GM19395 (cell line): ENCODE results near the gene DYNLRB1.

Experiments
- ATAC-seq: cut with Tn5 transposase; IDR thresholded peaks from one replicate; pipeline ENCODE4 v1.9.1; 2021; ENCODE audit warnings: mild to moderate bottlenecking, moderate library complexity; ENCODE audit not compliant: unreplicated experiment

Gene DYNLRB1

GRCh38 chr20:34532320-34532719 is 16.1 kb downstream of the DYNLRB1 start:
- ATAC-seq: no peak

- ATAC-seq: no peak
These were observed 16.5 kb downstream of the DYNLRB1 start for GRCh38 chr20:34532756-34533155.

DNA sequence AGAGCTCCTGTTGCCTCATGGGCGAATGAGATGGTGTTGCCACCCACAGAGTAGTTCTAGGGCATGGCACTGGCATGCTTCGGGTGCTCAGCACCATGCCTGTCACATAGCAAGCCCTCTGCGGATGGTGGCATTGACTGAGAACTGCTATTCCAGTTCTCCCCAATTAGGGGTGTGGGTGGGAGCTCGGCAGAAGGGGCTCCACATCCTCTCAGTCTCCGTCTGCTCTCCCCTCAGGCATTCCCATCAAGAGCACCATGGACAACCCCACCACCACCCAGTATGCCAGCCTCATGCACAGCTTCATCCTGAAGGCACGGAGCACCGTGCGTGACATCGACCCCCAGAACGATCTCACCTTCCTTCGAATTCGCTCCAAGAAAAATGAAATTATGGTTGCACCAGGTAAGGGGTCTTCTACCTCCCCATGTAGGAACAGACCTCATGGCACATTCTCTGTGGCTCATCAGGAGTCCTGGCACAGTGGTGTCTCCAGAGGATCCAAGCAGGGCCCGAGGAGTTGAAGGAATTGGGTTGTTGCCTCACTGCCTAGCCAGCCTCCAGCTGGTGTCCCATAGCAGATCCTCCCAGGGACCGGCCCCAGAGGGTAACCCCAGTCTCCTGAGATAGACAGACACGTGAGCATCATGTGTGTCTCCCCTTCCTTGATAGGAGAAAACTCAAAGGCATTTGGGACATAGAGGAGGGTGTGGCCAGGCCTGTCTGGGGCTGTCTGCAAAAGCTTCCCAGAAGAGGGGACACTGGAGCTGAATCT is 18.4 kb downstream of the DYNLRB1 start:
- ATAC-seq: no peak

DNA sequence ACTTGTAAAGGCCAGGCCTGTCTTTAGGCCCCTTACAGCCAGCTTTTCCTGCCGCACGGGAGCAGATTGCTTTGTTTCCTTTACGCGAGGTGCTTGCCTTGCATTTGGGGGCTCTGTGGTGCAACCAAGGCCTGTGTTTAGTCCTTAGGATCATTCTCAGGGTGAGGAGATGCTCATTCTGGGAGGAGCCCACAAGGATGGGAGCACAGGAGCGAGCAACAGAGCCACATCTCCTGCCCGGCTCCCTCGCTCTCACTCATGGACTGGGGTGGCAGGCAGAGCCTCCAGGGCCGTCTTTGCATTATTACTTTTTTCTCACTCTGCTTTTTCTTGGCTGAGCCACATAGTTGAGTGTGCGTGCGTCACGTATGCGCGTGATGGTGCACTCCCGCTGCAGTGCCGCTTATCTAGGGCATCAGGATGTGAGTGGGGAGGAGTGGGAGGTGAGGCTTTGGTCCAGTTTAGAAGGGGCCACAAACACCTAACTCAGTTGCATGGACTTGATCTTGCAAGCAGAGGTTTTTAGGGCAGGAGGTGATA is 19.1 kb downstream of the DYNLRB1 start:
- ATAC-seq: no peak

GRCh38 chr20:34535857-34536256 is 19.6 kb downstream of the DYNLRB1 start:
- ATAC-seq: no peak

DNA sequence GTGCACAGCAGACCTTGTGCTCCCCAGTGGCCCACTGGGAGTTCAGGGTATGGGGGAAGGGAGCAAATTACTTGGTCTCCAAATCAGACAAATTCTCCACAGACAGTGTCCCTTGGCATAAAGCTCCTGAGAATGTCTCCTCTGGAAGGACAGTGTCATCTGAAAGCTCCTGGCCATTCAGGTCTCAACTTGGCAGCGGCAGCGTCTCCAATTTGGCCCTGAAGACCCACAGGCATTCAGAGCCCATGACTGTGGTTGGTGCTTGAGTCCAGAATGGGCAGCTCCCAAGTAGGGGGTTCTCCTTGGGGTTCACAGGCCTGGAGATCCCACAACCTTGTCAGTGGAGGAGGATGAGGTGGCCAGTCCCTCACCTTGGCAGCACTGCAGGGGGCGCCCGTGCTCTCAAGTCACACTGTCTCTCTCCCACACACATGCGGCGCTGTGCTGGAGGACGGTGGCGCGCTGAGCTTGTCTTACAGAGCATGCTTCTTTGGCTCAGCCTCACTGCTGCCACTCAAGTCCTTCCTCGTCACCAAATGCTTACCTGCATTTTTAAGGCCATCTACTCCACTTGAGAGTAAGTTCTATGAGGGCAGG is 20.7 kb downstream of the DYNLRB1 start:
- no peak for ATAC-seq

GRCh38 chr20:34537651-34538050 is 21.4 kb downstream of the DYNLRB1 start:
- no peak for ATAC-seq

DNA sequence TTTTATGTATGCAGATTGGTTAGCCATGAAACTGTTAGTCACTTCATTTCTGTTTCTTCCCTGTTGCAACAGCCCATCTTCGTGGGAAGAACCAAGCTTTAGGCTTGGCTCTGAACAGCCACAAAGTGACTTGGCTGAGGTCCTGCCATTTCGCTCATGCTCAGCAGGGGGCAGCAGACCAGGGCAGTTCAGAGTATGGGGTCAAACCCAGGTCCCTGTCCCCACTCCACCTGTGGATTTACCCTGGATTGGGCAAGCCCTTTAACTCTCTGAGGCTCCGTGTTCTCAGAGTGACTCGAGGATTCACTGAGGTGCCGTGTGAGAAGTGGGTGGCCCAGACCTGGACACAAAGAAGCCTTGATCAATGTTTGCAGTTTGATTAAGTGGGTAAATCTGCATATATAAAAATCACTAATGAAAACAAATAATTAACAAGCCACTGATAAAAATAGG is 22.5 kb downstream of the DYNLRB1 start:
- ATAC-seq: no peak

DNA sequence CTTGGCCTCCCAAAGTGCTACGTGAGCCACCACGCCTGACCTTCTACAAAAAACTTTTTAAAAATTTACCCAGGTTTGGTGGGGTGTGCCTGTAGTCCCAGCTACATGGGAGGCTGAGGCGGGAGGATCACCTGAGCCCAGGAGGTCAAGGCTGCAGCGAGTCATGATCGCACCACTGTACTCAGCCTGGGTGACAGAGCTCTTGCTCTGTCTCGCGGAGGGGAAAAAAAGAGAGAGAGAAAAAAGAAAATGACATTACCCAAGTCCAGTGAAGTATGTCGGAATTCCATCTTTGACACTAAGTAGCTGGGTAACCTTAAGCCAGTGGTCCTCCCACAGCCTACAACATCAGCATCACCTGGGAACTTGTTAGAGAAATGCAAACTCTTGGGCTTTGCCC is 23.5 kb downstream of the DYNLRB1 start:
- no peak for ATAC-seq

DNA sequence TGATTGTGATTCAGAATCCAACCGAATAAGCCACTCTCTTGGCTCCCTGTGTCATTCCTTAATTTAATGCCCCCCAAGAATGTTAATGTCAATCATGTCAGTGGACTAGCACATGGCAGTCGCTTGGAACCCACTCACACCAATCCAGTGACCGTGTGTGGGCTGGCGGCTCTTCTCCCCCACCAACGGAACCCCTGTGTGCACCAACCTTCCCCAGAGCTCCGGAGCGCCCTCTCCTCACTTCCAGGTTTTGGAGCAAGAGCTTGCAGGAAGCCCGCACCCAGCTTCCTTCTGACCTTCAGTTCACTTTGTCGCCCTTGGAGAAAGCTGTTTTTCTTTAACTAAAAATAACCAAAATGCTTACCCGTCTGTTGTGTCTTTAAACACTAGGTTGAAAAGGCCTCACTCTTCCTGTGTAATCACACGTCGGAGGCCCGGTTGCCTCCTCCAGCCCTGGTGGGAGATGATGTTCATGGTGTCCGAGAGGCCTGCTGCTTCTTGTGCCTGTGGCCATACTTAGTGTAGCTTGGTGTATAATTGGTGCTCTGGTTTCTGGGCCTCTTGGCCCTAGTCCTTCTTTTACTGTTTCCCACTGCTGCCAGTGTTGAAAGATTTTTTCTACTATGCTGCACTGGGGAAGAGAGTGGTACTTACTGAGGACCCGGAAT is 24.5 kb downstream of the DYNLRB1 start:
- ATAC-seq: no peak

DNA sequence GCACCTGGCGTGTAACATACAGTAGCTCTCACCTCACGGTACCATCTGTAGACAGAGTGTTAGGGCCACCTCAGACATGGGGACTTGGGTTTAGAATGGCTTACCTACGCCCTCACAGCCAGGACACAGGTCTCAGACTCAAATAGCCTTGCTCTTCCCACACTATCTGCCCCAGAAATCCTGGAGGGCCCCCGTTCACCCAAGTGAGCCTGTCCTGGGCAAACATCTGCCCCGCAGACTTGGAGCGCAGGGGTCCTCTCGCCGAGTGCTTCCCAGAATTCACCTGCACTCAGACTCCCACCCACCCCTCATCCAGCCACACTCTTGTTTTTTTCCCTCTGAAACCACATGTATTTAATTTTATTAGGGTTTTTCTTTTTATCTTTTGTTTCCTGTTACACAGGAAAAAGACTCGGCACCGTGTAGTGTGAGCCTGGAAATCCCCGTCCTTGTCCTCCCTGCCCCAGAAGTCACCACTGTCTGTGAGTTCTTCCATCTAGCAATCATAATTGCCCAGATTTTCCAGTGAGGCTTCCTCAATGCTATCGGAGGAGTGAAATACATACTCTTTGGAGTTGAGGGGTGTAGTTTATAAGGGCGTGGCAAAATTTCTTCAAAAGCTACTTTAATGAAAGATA is 25.2 kb downstream of the DYNLRB1 start:
- ATAC-seq: no peak

DNA sequence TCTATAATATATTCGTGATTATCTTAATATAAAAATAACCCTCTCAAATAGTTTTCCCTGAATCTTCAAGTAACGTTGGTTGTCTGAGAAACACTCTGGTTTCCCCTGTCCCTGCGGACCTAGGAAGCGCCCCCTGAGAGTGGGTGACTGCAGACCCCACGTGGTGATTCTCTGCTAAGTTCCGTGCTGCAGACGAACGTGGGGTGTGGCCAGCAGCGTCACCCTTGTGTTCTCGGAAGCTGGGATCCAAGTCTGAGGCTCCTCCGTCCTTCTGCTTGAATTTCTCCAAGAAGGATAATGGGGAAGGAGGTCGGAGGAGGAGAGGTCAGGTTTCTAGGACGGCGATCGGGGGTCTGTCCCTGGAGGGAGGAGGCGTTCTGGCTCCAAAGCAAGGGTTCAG is 25.7 kb downstream of the DYNLRB1 start:
- no peak for ATAC-seq

- ATAC-seq: no peak
These were observed 26.2 kb downstream of the DYNLRB1 start for GRCh38 chr20:34542439-34542838.

- ATAC-seq: no peak
These were observed 27.3 kb downstream of the DYNLRB1 start for GRCh38 chr20:34543463-34544056.

DNA sequence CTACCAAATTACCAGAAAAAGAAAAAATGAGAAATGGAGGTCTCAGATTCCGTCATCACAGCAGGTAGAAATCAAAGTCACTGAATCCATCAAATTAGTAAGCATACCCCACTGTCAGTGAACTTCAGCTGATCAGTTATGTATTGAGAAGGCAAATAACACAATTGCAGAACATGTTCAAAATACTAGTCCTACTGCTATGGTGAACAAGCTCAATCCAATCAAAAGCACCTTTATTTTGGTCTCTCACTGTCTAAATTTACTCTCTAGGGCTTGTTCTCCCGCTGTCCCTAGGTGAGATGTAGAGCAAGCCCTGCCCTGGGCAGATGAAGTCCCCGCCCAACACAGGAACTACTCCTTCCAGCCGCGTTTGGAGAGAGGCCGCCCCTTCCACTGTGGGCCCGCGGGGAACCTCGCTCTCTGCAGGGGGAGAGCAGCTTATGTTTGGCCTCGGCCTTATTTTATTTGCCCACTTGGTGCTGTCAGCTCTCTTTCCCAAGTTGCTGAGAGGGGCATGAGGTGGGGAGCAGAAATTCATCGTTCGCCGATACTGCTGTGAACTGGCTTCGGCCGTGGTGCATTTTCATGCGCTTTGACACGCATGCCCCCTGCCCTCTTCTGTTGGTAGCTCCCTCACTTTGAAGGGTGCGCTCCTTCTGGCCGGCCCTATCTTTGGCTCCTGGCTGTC is 28.0 kb downstream of the DYNLRB1 start:
- ATAC-seq: no peak

DNA sequence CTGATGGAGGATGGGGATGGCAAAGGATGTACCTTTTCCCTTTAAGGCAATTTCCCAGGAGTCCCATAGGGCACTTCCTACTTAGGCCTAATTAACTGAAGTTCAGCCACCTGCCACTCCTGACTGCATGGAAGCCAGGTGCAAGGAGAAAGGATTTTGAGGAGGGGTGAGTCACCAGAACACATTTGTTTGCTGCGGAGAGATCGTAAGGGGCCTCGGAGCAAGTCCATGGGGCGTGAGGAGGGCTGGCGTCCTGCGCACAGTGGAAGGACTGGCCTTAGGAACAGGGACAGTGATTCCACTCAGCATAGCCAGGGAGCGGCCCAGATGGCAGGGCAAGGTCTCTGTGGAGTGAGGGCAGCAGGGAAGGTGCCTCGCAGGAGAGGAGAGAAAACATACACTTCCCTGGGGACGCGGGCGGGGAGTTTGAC is 30.5 kb downstream of the DYNLRB1 start:
- ATAC-seq: no peak

DNA sequence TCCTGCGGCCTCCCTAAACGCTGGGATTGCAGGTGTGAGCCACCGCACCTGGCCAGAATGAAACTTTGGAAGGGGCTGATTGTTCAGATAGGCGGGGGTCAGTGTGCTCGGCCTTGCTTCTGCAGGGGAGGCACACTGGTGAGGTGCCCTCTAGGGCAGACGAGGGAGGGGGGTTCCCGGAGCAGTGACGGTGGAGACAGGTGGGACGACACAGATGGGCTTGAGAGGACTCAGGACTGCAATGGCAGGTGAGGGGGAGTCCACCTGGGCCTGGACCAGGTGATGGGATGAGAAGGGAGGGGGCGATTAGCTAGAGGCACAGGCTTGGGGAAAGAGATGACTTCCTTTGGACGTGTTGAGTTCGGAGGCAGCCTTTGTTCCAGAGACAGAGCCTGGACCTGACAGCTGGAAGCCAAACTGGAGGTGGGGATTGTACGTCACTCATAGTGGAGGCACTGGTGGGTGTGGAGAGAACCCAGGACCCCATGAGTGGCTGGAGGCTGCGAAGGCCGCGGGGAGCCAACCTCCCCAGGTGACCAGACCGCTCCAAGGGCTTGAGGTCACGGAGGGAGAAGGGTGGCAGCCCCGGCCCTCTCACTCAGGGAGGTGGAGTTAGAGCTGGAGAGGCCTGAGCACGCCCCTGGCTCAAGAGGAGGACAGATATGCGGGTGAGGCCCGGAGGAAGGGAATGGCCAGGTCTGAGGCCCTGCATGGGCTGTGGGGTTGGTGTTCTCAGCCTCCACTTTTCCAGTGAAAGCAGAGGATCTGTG is 31.8 kb downstream of the DYNLRB1 start:
- no peak for ATAC-seq

GRCh38 chr20:34549291-34549928 is 33.2 kb downstream of the DYNLRB1 start:
- ATAC-seq: no peak

GRCh38 chr20:34549929-34550305 is 33.7 kb downstream of the DYNLRB1 start:
- ATAC-seq: no peak
